ENCODE results near the gene ERI3.

- TF ChIP-seq POLR2A (IDR thresholded peaks at IDR 0.05; ENCODE audit: low read depth, low read length) (no peak), POLR2AphosphoS5 (IDR thresholded peaks at IDR 0.05; ENCODE audit: low read depth, low read length) (no peak)
Measured at GRCh38 chr1:44261962-44262361, 93.1 kb downstream of the ERI3 start.
